Measurements from ENCODE around the gene FLRT1. TPM values are rescaled to one million over a fixed set of nuclear protein-coding genes. Genes with fewer than 3 reads are reported as not detected.

FLRT1 gene
- total and polyA plus RNA-seq, 4 donors, result 0.02 to 0.32 (median 0.05) TPM; not detected in 1

- H3K27ac ChIP-seq (ENCODE audit: low read depth in 1 of 2, low read length in 2 of 2), result no peak overlapping the region
- peaks cover 3 to 29% (median 10%) of the 10 kb centered on the region in 4 donors for H3K4me1 ChIP-seq (ENCODE audit: control insufficient read depth in 4 of 4, insufficient read depth in 4 of 4, low read length in 3 of 4)
- TF ChIP-seq ZBTB33 (IDR thresholded peaks at IDR 0.05) (no peak), YY1 (IDR thresholded peaks at IDR 0.05) (no peak), CTCF (IDR thresholded peaks at IDR 0.05; ENCODE audit: low read depth, low read length, missing input control) (no peak), FOXA2 (IDR thresholded peaks at IDR 0.05) (no peak), EGR1 (IDR thresholded peaks at IDR 0.05; ENCODE audit: low read depth in 2 of 2) (no peak), SP1 (IDR thresholded peaks at IDR 0.05) (no peak), HNF4A (conservative IDR thresholded peaks at IDR 0.05) (no peak), NR2F2 (IDR thresholded peaks at IDR 0.05) (no peak), RAD21 (IDR thresholded peaks at IDR 0.05) (no peak), HNF4G (IDR thresholded peaks at IDR 0.05) (no peak), RXRA (IDR thresholded peaks at IDR 0.05) (no peak), FOXA1 (IDR thresholded peaks at IDR 0.05) (no peak), REST (IDR thresholded peaks at IDR 0.05) (no peak), MAX (IDR thresholded peaks at IDR 0.05) (no peak), ATF3 (IDR thresholded peaks at IDR 0.05) (no peak)
- H3K36me3 ChIP-seq (ENCODE audit: control insufficient read depth in 4 of 4, insufficient read depth in 3 of 4, low read depth in 1 of 4, low read length in 3 of 4), result no peaks in the 10 kb centered on the region
- H3K9me3 ChIP-seq (ENCODE audit: control insufficient read depth in 4 of 4, low read length in 3 of 4), result no peaks in the 10 kb centered on the region
- no peak overlapping the region for H3K4me3 ChIP-seq (ENCODE audit: low read depth in 1 of 3, low read length in 3 of 3)
- no peak for DNase-seq (ENCODE audit: low spot score)
- 90% methylated on average over 12 of the region's 12 CpGs for WGBS
- no peak overlapping the region for H3K9ac ChIP-seq (ENCODE audit: low read depth in 1 of 2, low read length in 2 of 2)
- H3K27me3 ChIP-seq (ENCODE audit: control insufficient read depth in 4 of 4, insufficient read depth in 4 of 4, low read length in 3 of 4), result no peaks in the 10 kb centered on the region
Observed at GRCh38 chr11:64006398-64006797, 29.3 kb upstream of the FLRT1 start.

GRCh38 chr11:64007160-64007628, 28.5 kb upstream of the FLRT1 start:
- Histone ChIP-seq H3K27me3 (ENCODE audit: control insufficient read depth in 4 of 4, insufficient read depth in 4 of 4, low read length in 3 of 4) (no peaks in the 10 kb centered on the region), H3K36me3 (ENCODE audit: control insufficient read depth in 4 of 4, insufficient read depth in 3 of 4, low read depth in 1 of 4, low read length in 3 of 4) (no peaks in the 10 kb centered on the region), H3K9me3 (ENCODE audit: control insufficient read depth in 4 of 4, low read length in 3 of 4) (no peaks in the 10 kb centered on the region), H3K9ac (ENCODE audit: low read depth in 1 of 2, low read length in 2 of 2) (no peak overlapping the region), H3K4me1 (ENCODE audit: control insufficient read depth in 4 of 4, insufficient read depth in 4 of 4, low read length in 3 of 4) (peaks cover 3 to 26% (median 9%) of the 10 kb centered on the region in 4 donors), H3K4me3 (ENCODE audit: low read depth in 1 of 3, low read length in 3 of 3) (peak overlapping the region in 1 of 3 donors; percentile 12), H3K27ac (ENCODE audit: low read depth in 1 of 2, low read length in 2 of 2) (no peak overlapping the region)
- TF ChIP-seq HNF4G (IDR thresholded peaks at IDR 0.05) (no peak), SP1 (IDR thresholded peaks at IDR 0.05) (no peak)
- 50% methylated on average over 27 of the region's 27 CpGs for WGBS
- DNase-seq (ENCODE audit: low spot score), result no peak
